HG03095 (cell line): Measurements from ENCODE around the gene ACTL10.
"Not testable (repeated sequence)": the region's sequence is repeated elsewhere in the genome, so short reads cannot be mapped to it uniquely, and the experiment has no call there.

ENCODE experiments used
- ATAC-seq: cut with Tn5 transposase; IDR thresholded peaks from one replicate; pipeline ENCODE4 v1.9.1; 2021; ENCODE audit warnings: moderate library complexity; ENCODE audit not compliant: unreplicated experiment

ACTL10 gene

DNA sequence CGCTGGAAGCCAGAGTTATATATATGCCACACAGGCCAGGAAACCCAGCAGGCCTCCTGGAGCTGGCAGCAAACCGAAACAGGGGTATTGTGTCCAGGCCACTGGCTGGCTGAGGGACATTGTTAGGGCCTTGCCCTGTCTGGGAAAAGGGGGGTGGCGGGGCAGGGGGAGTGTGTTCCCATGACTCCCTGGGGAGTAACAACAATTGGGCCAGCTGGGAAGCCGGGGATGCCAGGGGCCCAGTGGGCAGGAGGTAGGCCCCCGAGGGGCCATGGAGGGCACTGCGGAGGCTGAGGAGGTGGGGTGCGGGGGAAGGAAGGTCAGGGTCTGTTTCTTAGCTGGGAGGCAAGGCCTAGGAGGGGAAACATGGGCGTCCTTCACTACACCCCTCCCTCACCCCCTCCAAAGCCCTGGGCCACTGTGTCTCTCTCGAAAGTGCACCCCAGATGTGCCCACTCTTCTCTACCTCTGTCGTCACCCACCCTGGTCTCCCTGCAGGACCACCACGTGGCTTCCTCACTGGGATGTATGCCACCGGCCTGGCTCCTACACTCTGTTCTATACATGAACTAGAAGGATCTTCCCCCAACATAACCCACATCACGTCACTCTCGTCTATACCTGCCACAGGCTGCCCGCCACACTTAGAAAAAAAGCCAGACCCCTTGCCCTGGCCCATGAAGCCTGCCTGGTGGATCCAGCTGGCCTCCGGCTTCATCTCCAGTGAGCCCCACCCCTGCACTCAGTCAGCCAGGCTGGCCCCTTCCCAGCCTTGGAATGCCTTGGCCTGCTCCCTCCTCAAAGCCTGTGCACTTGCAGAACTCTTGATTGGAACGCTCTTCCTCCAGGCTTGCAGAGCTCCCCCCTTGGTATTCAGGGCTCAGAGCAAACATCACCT is 27.2 kb downstream of the ACTL10 start:
- no peak for ATAC-seq

DNA sequence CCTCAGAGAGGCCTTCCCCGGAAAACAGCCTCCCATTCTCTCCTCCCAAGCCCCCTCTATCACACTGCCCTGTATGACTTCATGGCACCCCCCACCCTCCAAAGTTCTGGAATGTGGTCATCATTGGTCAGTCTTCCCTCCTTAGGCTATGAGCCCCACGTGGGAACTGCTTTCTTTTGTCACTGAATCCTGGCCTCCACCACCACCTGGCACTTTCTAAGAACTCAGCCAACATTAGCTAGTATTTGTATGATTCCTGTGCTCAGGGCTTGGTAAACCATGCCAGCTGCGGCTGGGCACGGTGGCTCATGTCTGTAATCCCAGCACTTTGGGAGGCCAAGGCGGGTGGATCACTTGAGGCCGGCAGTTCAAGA is 27.9 kb downstream of the ACTL10 start:
- no peak for ATAC-seq

DNA sequence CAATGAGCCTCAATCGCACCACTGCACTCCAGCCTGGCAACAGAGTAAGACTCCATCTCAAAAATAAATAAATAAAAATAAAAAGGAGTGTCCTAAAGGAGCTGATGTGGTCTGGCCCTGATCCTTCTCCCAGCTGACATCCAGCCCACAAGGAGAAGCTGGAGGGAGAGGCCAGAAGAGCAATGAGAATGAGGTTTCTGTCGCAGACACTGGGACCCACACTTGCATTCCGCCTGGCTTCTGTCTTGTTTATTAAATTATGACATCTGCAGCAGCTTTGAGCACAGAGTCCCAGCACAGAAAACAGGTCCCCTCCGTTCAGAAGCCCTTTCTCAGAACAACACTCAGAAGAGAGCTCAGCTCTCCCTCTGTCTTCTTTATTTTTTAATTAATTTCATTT is 29.7 kb downstream of the ACTL10 start:
- no peak for ATAC-seq

DNA sequence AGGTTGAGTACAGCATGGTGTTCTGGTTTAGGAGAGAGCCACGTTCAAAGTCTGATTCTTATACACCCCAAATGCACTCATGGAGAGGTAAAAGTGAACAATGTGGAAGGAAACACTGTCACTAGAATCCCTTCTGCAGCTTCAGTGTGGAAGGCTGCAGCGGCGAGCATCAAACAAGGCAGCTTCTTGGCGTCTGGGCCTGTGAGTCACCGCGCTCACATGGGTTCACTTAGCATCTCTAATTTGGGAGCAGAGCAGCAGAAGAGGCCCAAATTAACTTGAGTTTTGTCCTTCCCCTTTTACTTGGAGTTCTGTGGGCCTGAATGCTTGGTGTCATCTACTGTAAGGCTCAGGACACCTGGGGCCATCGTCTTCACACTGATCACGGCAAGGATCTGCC is 30.4 kb downstream of the ACTL10 start:
- no peak for ATAC-seq

DNA sequence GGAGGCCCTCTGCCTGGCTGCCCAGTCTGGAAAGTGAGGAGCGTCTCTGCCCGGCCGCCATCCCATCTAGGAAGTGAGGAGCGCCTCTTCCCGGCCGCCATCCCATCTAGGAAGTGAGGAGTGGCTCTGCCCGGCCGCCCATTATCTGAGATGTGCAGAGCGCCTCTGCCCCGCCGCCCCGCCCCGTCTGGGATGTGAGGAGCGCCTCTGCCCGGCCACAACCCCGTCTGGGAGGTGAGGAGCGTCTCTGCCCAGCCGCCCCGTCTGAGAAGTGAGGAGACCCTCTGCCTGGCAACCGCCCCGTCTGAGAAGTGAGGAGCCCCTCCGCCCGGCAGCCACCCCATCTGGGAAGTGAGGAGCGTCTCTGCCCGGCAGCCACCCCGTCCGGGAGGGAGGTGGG is 32.2 kb downstream of the ACTL10 start:
- not testable (repeated sequence) for ATAC-seq

DNA sequence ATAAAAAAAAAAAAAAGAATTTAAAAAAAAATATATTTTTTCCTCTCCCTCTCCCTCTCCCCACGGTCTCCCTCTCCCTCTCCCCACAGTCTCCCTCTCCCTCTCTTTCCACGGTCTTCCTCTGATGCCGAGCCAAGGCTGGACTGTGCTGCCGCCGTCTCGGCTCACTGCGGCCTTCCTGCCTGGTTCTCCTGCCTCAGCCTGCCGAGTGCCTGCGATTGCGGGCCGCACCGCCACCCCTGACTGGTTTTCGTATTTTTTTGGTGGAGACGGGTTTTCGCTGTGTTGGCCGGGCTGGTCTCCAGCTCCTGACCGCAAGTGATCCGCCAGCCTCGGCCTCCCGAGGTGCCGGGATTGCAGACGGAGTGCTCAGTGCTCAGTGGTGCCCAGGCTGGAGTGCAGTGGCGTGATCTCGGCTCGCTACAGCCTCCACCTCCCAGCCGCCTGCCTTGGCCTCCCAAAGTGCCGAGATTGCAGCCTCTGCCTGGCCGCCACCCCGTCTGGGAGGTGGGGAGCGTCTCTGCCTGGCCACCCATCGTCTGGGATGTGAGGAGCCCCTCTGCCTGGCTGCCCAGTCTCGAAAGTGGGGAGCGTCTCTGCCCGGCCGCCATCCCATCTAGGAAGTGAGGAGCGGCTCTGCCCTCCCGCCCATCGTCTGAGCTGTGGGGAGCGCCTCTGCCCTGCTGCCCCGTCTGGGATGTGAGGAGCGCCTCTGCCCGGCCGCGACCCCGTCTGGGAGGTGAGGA is 34.1 kb downstream of the ACTL10 start:
- not testable (repeated sequence) for ATAC-seq

DNA sequence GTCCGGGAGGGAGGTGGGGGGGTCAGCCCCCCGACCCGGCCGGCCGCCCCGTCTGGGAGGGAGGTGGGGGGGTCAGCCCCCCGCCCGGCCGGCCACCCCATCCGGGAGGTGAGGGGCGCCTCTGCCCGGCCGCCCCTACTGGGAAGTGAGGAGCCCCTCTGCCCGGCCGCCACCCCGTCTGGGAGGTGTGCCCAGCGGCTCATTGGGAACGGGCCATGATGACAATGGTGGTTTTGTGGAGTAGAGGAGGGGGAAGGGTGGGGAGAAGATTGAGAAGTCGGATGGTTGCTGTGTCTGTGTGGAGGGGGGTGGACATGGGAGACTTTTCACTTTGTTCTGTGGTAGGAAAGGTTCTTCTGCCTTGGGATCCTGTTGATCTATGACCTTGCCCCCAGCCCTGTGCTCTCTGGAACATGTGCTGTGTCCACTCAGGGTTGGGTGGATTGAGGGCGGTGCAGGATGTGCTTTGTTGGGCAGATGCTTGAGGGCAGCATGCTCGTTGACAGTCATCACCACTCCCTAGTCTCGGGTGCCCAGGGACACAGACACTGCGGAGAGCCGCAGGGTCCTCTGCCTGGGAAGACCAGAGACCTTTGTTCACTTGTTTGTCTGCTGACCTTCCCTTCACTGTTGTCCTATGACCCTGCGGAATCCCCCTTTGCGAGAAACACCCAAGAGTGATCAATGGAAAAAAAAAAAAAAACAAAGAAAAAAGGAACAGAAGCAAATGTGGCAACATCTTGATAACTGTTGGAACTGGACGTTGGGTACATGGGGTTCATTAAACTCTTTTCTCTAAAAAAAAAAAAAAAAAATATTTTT is 35.1 kb downstream of the ACTL10 start:
- no peak for ATAC-seq

DNA sequence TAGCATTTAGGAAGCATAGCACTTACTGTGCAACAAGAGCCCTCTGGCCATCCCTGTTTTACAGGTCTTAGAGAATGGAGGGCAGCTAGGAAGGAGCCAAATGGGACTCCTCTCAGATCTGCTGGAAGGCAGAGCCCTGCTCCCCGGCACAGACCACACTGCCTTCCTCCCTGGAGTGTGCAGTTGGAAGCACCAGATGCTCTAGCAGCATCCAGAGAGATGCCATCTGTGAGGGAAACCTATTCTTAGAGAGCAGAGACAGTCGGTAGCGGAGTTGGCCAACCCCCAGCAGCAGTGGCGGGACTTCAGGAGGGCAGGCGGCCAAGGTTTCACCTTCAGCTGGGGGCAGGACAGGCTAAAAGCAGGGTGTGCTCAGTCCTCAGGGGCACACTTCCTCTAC is 36.1 kb downstream of the ACTL10 start:
- no peak for ATAC-seq

DNA sequence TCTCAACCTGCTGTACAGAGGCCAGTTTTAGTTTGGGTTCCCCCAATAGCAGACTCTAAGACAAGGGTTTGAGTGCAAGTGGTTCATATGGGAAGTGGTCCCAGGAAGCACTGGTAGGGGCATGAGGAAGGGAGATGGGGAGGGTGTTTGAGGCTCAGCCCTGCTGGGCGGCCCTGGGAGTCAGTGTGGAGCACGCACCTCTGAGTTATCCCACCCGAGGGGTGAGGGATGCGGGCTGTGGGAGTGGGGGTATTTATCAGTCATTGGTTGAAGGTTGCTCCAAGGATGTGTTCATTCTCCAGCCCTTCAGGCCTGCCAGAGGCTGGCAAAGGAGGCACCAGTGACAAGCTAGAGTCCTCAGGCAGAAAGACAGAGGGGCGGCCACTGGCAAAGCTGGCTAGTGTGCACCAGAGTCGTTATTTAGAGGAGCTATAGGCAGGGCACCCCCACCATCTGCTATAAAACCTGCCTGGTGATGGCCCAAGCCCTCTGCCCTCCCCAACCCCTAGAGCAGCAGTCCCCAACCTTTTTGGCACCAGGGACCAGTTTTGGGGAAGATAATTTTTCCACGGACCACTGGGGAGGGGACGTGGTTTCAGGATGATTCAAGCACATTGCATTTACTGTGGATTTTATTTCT is 36.9 kb downstream of the ACTL10 start:
- no peak for ATAC-seq

DNA sequence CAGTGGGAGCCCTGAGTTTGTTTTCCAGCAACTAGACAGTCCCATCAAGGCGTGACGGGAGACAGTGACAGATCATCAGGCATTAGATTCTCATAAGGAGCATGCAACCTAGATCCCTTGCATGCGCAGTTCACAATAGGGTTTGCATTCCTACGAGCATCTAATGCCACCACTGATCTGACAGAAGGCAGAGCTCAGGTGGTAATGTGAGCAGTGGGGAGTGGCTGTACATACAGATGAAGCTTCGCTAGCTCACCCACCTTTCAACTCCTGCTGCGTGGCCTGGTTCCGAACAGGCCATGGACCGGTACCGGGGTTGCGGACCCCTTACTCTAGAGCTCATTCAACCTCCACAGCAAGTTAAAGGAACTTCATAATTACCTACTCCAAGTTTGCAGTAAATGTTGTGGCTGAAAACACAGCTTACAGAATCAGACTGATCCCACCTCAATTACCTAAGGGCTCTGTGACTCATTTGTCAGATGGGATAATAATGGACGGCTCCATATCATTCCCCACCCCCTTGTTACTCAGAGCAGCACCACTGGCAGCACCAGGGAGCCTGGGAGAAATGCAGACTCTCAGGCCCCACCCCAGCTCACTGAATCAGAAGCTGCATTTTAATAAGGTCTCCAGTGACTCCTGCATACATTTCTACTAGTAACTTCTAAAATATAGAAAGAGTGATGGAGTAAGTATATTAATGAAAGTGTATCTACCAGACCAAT is 37.6 kb downstream of the ACTL10 start:
- ATAC-seq: no peak

DNA sequence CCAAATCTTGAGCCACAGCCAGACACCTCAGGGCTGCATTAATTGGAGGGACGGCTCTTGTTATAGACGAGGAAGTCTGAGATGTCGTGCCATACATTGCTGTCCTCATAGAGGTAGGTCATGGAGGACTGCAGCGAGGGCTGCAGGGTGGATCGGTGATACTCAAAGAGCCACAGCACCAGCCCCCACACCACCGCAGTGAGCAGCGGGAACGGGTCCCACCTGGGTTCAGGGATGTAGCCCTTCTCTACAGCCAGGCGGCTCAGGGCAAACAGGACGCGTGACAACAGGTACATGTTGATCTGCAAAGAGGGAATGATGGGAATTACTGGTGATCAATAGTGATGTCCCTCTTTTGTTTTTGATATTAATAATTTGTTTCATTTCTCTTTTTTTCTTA is 40.9 kb downstream of the ACTL10 start:
- ATAC-seq: no peak

DNA sequence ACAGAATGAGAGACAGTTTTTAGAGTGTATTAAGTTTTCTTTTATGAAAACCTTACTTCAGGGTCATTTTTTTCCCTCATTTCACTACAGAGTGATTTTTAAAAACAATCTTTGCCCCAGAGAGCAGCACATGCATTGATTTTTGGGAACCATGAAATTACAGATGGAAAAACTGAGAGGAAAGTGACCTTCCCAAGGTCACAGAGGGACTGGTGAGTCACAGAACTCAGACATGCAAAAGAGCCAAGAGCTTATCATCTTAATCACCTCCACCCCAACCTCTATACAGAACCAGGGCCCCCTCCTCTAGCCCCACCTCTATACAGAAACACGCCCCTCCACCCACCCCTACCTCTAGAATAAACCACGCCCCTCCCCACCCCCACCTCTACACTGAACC is 42.7 kb downstream of the ACTL10 start:
- no peak for ATAC-seq

DNA sequence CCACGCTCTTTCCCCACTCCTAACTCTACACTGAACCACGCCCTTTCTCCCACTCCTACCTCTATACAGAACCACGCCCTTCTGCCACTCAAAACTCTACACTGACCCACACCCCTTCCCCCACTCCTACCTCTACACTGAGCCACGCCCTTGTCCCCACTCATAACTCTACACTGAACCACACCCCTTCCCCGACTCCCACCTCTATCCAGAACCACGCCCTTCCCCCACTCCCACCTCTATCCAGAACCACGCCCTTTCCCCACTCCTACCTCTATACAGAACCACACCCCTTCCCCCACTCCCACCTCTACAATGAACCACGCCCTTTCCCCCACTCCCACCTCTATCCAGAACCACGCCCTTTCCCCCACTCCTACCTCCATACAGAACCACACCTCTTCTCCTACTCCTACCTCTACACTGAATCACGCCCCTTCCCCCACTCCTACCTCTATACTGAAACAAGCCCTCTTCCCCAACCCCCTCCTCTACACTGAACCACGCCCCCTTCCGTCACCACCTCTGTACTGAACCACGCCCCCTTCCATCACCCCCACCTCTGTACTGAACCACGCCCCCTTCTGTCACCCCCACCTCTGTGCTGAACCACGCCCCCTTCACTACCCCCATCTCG is 43.3 kb downstream of the ACTL10 start:
- ATAC-seq: no peak

DNA sequence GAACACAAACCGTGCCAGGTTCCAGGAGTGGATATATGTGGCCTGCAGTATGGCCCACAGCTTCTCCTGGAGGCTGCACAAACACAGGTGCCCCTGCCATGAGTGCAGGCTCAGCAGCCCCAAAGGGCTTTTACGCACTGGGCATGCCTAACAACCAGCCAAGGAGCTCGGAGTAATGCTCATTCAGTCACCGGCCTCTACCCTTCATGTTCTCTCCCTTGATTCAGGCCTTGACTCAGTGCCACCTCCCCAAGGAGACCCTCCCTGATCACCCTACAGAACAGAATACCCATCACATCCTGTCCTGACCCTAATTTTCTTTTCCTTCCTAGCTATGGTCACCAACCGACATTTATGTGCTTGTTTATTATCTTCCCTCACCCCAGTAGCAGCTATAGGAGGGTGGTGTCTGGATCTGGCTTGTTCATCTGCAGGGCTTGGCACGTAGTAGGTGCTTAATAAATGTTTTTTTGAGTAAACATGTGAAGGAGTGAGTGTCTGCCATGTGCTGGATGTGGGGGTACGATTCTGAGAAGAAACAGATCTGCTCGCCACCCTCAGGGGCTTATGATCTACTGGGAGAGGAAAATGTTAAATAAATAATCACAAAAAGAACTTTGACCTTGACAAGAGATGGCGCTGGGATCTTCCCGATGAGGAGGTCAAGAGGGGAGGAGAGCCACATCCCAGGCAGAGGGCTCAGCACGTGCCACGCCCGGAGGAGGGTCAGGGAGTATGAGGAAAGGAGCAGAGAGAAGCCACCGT is 44.1 kb downstream of the ACTL10 start:
- ATAC-seq: no peak

DNA sequence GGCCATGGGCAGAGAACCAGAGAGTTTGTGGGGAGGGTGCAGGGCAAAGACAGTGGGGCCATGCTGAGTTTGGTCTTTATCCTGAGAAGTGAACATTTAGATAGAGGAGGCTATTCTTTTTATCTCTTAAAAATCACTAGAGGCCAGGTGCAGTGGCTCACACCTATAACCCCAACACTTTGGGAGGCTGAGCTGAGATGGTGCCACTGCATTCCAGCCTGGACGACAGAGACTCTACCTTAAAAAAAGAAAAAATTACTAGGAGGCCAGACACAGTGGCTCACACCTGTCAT is 44.6 kb downstream of the ACTL10 start:
- ATAC-seq: no peak

DNA sequence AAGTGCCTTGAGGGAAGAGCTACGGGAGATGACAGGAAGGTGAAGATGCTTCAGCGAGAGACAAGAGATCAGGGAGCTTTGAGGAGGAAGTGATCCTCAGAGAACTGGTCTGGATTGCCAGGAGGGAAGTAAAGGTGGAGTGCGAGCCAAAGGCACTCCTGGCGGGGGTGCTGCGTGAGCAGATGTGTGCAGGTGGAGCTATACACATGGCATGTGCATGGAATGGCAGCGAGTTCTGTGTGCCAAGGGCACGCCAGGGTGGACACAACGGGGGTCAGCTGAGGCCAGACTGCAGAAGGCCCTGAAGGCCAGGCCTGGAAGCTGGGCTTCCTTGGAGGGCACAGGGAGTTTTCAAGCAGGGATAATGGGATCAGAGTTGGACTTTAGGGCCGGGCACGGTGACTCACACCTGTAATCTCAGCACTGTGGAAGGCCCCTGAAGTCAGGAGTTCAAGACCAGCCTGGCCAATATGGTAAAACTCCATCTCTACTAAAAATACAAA is 47.2 kb downstream of the ACTL10 start:
- no peak for ATAC-seq

DNA sequence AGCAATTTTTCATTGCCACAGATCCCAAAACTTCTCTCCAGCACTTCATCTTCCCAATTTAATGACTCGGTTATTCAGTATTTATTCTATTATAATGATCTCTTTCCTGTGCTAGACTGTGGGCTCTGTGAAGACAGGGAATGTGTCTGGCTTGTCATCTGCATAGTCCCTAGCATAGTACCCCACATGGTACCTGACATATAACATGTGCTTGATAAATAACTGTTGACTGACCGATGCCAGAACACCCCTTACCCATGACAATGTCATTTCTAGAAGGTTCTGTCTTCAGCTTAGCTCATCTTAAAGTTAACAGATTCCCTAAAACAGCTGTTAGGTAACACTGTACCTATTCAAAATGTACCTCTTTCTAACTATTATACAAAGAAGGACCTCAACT is 49.8 kb downstream of the ACTL10 start:
- no peak for ATAC-seq
